Measurements from ENCODE around the gene STON1.

The STON1 gene

DNA sequence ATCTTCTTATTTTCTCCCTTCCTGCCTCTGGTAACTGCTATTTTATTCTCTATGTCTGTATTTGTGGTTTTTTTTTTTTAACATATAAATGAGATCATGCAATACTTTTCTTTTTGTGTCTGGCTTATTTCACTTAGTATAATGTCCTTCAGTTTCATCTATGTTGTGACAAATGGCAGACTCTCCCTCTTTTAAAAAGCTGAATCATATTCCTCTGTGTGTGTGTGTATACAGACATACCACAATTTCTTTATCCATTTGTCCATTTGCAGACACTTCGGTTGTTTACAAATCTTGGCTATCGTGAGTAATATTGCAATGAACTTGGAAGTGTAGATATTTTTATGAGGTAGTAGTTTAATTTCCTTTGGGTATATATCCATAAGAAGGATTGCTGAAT, 94.7 kb downstream of the STON1 start:
- H3K27me3 ChIP-seq (replicated peaks) = no peaks in the 10 kb centered on the region
- in situ Hi-C loops (cut with HindIII; ENCODE audit: low pct_ligation_motif_present, low sequenced_read_pairs) = no loop called here
- TF ChIP-seq, protein P1, sequence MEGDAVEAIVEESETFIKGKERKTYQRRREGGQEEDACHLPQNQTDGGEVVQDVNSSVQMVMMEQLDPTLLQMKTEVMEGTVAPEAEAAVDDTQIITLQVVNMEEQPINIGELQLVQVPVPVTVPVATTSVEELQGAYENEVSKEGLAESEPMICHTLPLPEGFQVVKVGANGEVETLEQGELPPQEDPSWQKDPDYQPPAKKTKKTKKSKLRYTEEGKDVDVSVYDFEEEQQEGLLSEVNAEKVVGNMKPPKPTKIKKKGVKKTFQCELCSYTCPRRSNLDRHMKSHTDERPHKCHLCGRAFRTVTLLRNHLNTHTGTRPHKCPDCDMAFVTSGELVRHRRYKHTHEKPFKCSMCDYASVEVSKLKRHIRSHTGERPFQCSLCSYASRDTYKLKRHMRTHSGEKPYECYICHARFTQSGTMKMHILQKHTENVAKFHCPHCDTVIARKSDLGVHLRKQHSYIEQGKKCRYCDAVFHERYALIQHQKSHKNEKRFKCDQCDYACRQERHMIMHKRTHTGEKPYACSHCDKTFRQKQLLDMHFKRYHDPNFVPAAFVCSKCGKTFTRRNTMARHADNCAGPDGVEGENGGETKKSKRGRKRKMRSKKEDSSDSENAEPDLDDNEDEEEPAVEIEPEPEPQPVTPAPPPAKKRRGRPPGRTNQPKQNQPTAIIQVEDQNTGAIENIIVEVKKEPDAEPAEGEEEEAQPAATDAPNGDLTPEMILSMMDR (IDR thresholded peaks at IDR 0.05; ENCODE audit: low read depth, low read length, missing control alignments) = no peak

DNA sequence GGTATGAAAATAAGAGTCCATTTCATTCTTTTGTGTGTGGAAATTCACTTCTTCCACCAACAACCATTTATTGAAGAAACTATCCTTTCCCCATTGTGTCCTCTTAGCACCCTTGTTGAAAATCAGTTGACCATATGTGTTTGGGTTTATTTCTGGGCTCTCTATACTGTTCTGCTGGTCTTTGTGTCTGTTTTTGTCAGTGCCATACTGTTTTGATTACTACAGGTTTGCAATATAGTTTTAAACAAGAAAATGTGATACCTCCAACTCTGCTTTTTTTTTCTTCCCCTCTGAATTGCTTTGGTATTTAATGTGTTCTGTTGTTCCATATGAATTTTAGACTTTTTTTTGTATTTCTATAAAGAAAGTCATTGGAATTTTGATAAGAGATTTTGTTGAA, 96.1 kb downstream of the STON1 start:
- Histone ChIP-seq H3K27me3 (replicated peaks) (no peaks in the 10 kb centered on the region), H3K27ac (no peak overlapping the region), H3K4me3 (ENCODE audit: low read depth, low read length) (no peak overlapping the region), H3K36me3 (replicated peaks) (no peaks in the 10 kb centered on the region)
- TF ChIP-seq, protein P1 (IDR thresholded peaks at IDR 0.05; ENCODE audit: low read depth, low read length, missing control alignments) = no peak
- in situ Hi-C loops (cut with HindIII; ENCODE audit: low pct_ligation_motif_present, low sequenced_read_pairs) = no loop called here
- DNase-seq = no peak

More for the DNA sequence above, 94.7 kb downstream of the STON1 start:
- Histone ChIP-seq H3K27ac (no peak overlapping the region), H3K36me3 (replicated peaks) (no peaks in the 10 kb centered on the region), H3K4me3 (ENCODE audit: low read depth, low read length) (no peak overlapping the region)
- DNase-seq = no peak

DNA sequence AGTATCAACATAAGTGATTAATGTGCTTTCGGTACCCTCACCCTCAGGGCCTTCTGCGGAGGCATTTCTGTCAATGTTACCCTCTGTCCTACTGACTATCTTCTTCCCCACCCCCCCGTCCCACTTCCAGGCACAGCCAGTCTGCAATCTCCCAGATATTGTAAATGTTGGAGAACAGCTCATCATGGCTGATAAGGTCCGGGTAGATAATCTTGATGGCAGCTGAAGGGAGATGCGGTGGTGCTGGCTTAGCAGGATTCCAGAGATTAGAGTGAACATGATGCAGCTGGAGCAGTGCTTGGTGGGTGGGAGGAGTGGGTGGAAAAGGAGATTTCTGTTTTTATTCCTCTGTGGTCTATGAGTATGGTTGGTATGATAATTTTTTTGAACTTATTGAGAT, 103.2 kb downstream of the STON1 start:
- in situ Hi-C loops (cut with HindIII; ENCODE audit: low pct_ligation_motif_present, low sequenced_read_pairs) = no loop called here
- TF ChIP-seq, protein P1 (IDR thresholded peaks at IDR 0.05; ENCODE audit: low read depth, low read length, missing control alignments) = no peak
- Histone ChIP-seq H3K27me3 (replicated peaks) (no peaks in the 10 kb centered on the region), H3K4me3 (ENCODE audit: low read depth, low read length) (no peak overlapping the region), H3K36me3 (replicated peaks) (no peaks in the 10 kb centered on the region), H3K27ac (no peak overlapping the region)
- no peak for DNase-seq

DNA sequence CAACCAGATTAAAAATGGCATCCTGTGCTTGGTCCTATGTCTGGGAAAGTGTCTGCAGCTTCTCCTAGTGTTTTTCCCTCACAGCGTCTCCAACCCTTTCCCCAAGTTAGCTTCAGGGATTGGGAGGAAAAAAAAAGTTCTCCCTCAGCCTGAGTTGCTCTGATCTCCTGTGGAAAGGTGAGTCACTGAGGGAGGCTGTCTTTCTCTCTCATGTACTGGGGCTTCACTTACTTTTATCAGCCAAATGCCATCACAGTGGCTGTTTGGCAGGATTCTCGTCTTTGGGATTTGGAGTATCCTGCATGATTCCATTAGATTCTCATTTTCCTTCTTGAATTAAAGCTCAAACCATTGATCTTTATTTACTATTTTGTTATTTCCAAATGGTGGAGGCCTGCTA, 105.8 kb downstream of the STON1 start:
- TF ChIP-seq, protein P1 (IDR thresholded peaks at IDR 0.05; ENCODE audit: low read depth, low read length, missing control alignments) = no peak
- Histone ChIP-seq H3K36me3 (replicated peaks) (no peaks in the 10 kb centered on the region), H3K27ac (no peak overlapping the region), H3K4me3 (ENCODE audit: low read depth, low read length) (no peak overlapping the region), H3K27me3 (replicated peaks) (no peaks in the 10 kb centered on the region)
- no peak for DNase-seq
- in situ Hi-C loops (cut with HindIII; ENCODE audit: low pct_ligation_motif_present, low sequenced_read_pairs) = no loop called here

DNA sequence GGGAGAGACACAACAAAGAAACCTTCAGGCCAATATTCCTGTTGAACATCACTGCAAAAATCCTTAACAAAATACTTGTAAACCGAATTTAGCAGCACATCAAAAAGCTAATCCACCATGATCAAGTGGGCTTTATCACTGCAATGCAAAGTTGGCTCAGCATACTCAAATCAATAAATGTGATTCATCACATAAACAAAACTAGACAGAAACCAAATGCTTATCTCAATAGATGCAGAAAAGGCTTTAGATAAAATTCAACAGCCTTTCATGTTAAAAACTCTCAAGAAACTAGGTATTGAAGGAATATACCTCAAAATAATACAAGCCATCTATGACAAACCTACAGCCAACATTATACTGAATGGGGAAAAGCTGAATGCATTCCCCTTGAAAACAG, 108.3 kb downstream of the STON1 start:
- Histone ChIP-seq H3K27me3 (replicated peaks) (no peaks in the 10 kb centered on the region), H3K27ac (no peak overlapping the region), H3K4me3 (ENCODE audit: low read depth, low read length) (no peak overlapping the region), H3K36me3 (replicated peaks) (no peaks in the 10 kb centered on the region)
- TF ChIP-seq, protein P1 (IDR thresholded peaks at IDR 0.05; ENCODE audit: low read depth, low read length, missing control alignments) = no peak
- in situ Hi-C loops (cut with HindIII; ENCODE audit: low pct_ligation_motif_present, low sequenced_read_pairs) = no loop called here
- no peak for DNase-seq
